ENCODE data around the gene CHIC2. TPM values are rescaled to one million over a fixed set of nuclear protein-coding genes. Genes with fewer than 3 reads are reported as not detected.

CHIC2 gene
- polyA plus RNA-seq, 3 donors = 23.1 to 83.3 (median 73.4) TPM

DNA sequence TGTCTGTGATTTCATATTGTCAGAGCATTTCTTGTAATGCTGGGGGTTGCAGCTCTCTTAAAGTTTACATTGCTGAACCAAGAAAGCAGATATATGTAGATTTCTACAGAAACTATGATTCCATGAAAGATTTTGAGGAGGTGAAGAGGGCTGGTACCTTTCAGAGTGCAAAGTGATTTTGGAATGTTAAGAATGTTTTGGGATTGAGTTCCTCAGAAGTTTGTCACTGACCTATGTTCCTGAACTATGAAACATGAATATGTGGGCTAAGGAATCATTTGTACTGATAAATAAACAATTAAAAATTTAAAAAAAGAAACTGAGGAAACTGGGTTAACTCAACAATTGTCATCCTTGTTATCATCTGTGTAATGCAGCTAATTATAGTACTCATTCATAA lies 12.3 kb upstream of the CHIC2 start:
- Mint-ChIP-seq H3K4me3 (no peak overlapping the region), H3K27me3 (ENCODE audit: low read depth in 3 of 3) (peaks cover 0 to 7% (median 0%) of the 10 kb centered on the region in 3 donors), H3K9me3 (no peaks in the 10 kb centered on the region), H3K4me1 (peaks cover 2% of the 10 kb centered on the region), H3K36me3 (no peaks in the 10 kb centered on the region), H3K27ac (no peak overlapping the region)
- H3K27ac ChIP-seq (ENCODE audit: low read depth in 1 of 2, low read length in 2 of 2) = no peak overlapping the region
- no peak overlapping the region for H3K9ac ChIP-seq (ENCODE audit: insufficient read depth, low read length, poor library complexity, severe bottlenecking)
- H3K4me3 ChIP-seq (replicated peaks in 1 of 3; ENCODE audit: low read depth in 2 of 3, low read length in 3 of 3) = no peak overlapping the region
- H3K79me2 ChIP-seq (ENCODE audit: insufficient read depth, low read length) = no peaks in the 10 kb centered on the region
- no peaks in the 10 kb centered on the region for H4K20me1 ChIP-seq (ENCODE audit: insufficient read depth, low read length)
- intact Hi-C loops (cut with micrococcal nuclease) = no loop called here
- H3K27me3 ChIP-seq (ENCODE audit: control insufficient read depth in 2 of 2, insufficient read depth in 2 of 2, low read length in 2 of 2) = no peaks in the 10 kb centered on the region
- no peak overlapping the region for H2AFZ ChIP-seq (ENCODE audit: insufficient read depth, low read depth, low read length, poor library complexity, severe bottlenecking)
- no peak for DNase-seq
- H3K9me3 ChIP-seq (replicated peaks in 1 of 2; ENCODE audit: control insufficient read depth in 1 of 2, insufficient read depth in 1 of 2, low read length in 2 of 2) = no peaks in the 10 kb centered on the region
- H3K4me2 ChIP-seq (replicated peaks; ENCODE audit: extremely low read depth, low read length, poor library complexity, severe bottlenecking) = no peak overlapping the region
- TF ChIP-seq, protein P1, sequence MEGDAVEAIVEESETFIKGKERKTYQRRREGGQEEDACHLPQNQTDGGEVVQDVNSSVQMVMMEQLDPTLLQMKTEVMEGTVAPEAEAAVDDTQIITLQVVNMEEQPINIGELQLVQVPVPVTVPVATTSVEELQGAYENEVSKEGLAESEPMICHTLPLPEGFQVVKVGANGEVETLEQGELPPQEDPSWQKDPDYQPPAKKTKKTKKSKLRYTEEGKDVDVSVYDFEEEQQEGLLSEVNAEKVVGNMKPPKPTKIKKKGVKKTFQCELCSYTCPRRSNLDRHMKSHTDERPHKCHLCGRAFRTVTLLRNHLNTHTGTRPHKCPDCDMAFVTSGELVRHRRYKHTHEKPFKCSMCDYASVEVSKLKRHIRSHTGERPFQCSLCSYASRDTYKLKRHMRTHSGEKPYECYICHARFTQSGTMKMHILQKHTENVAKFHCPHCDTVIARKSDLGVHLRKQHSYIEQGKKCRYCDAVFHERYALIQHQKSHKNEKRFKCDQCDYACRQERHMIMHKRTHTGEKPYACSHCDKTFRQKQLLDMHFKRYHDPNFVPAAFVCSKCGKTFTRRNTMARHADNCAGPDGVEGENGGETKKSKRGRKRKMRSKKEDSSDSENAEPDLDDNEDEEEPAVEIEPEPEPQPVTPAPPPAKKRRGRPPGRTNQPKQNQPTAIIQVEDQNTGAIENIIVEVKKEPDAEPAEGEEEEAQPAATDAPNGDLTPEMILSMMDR (IDR thresholded peaks at IDR 0.05) = no peak
- no peaks in the 10 kb centered on the region for H3K36me3 ChIP-seq (replicated peaks in 1 of 2; ENCODE audit: control insufficient read depth in 1 of 2, insufficient read depth in 2 of 2, low read length in 2 of 2)
- no peaks in the 10 kb centered on the region for H3K4me1 ChIP-seq (ENCODE audit: control insufficient read depth in 1 of 2, insufficient read depth in 2 of 2, low read length in 2 of 2)

DNA sequence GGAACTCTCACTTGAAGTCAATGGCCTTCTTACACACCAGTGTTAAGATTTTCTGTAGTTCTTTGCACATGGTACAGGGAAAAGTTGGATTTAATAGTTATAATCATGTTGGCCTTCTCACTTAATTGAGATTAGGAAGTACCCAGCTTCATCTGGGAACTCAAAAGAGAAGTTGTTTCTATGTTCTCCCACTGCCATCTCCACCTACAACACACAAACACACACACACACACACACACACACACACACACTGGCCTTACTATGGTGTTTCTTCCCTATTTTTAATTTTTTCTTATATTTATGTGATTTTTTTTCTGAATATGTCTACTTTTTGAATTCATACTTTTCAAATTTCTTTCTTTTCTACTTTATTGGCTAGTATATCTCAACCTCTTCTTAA lies 10.0 kb upstream of the CHIC2 start:
- H3K4me3 Mint-ChIP-seq = no peak overlapping the region
- no peaks in the 10 kb centered on the region for H3K4me1 ChIP-seq (ENCODE audit: control insufficient read depth in 1 of 2, insufficient read depth in 2 of 2, low read length in 2 of 2)
- no peaks in the 10 kb centered on the region for H3K9me3 ChIP-seq (replicated peaks in 1 of 2; ENCODE audit: control insufficient read depth in 1 of 2, insufficient read depth in 1 of 2, low read length in 2 of 2)
- DNase-seq = no peak
- no peak overlapping the region for H3K4me2 ChIP-seq (replicated peaks; ENCODE audit: extremely low read depth, low read length, poor library complexity, severe bottlenecking)
- no peaks in the 10 kb centered on the region for H3K36me3 ChIP-seq (replicated peaks in 1 of 2; ENCODE audit: control insufficient read depth in 1 of 2, insufficient read depth in 2 of 2, low read length in 2 of 2)
- H3K4me1 Mint-ChIP-seq = peaks cover 2% of the 10 kb centered on the region
- no peaks in the 10 kb centered on the region for H3K36me3 Mint-ChIP-seq
- peaks cover 0 to 5% (median 0%) of the 10 kb centered on the region in 3 donors for H3K27me3 Mint-ChIP-seq (ENCODE audit: low read depth in 3 of 3)
- no peak overlapping the region for H3K4me3 ChIP-seq (replicated peaks in 1 of 3; ENCODE audit: low read depth in 2 of 3, low read length in 3 of 3)
- no peaks in the 10 kb centered on the region for H3K9me3 Mint-ChIP-seq
- no peaks in the 10 kb centered on the region for H4K20me1 ChIP-seq (ENCODE audit: insufficient read depth, low read length)
- TF ChIP-seq, protein P1 (IDR thresholded peaks at IDR 0.05) = no peak
- H3K27ac ChIP-seq (ENCODE audit: low read depth in 1 of 2, low read length in 2 of 2) = no peak overlapping the region
- no peaks in the 10 kb centered on the region for H3K27me3 ChIP-seq (ENCODE audit: control insufficient read depth in 2 of 2, insufficient read depth in 2 of 2, low read length in 2 of 2)
- H2AFZ ChIP-seq (ENCODE audit: insufficient read depth, low read depth, low read length, poor library complexity, severe bottlenecking) = no peak overlapping the region
- H3K9ac ChIP-seq (ENCODE audit: insufficient read depth, low read length, poor library complexity, severe bottlenecking) = no peak overlapping the region
- H3K79me2 ChIP-seq (ENCODE audit: insufficient read depth, low read length) = no peaks in the 10 kb centered on the region
- intact Hi-C loops (cut with micrococcal nuclease) = no loop called here
- H3K27ac Mint-ChIP-seq = no peak overlapping the region

All from CD14-positive monocyte (primary cell).